BLaER1 treated with 17β-estradiol and CSF1 and Interleukin-3, amounts not matched to agents 10 nM and 100 nM (cell line): Measurements from ENCODE around the gene HES2.
A peak's percentile ranks its signal among the peaks of the same experiment; 100 is the strongest.
"Not testable (repeated sequence)": the region's sequence is repeated elsewhere in the genome, so short reads cannot be mapped to it uniquely, and the experiment has no call there.

Source experiments
- H3K27ac ChIP-seq, 11 experiments: shearing (Covaris generic); formaldehyde crosslinking; 2 replicates each; pipeline ENCODE4 v1.8.1; 2022
- H3K27me3 ChIP-seq, 11 experiments: shearing (Covaris generic); formaldehyde crosslinking; 2 replicates each; pipeline ENCODE4 v1.8.1; 2022
- H3K36me3 ChIP-seq, 11 experiments: shearing (Covaris generic); formaldehyde crosslinking; 2 replicates each; pipeline ENCODE4 v1.8.1; 2022
- H3K4me1 ChIP-seq, 10 experiments: shearing (Covaris generic); formaldehyde crosslinking; 2 replicates each; pipeline ENCODE4 v1.8.1; 2022
- H3K4me2 ChIP-seq, 11 experiments: shearing (Covaris generic); formaldehyde crosslinking; 2 replicates each; pipeline ENCODE4 v1.8.1; 2022
- H3K4me3 ChIP-seq, 10 experiments: shearing (Covaris generic); formaldehyde crosslinking; 2 replicates each; pipeline ENCODE4 v1.8.1; 2022
- H3K9ac ChIP-seq, 11 experiments: shearing (Covaris generic); formaldehyde crosslinking; 2 replicates each; pipeline ENCODE4 v1.8.1; 2022
- H3K9me3 ChIP-seq, 11 experiments: shearing (Covaris generic); formaldehyde crosslinking; replicated peaks in 1 of 11; 2 replicates each; pipeline ENCODE4 v1.8.1; 2022
- H4K20me1 ChIP-seq, 11 experiments: shearing (Covaris generic); formaldehyde crosslinking; 2 replicates each; pipeline ENCODE4 v1.8.1; 2022
- Cebpa-rat ChIP-seq, 11 experiments: shearing (Covaris generic); IDR thresholded peaks; 2 replicates each; pipeline ENCODE4 v1.8.1; 2022

HES2 gene

DNA sequence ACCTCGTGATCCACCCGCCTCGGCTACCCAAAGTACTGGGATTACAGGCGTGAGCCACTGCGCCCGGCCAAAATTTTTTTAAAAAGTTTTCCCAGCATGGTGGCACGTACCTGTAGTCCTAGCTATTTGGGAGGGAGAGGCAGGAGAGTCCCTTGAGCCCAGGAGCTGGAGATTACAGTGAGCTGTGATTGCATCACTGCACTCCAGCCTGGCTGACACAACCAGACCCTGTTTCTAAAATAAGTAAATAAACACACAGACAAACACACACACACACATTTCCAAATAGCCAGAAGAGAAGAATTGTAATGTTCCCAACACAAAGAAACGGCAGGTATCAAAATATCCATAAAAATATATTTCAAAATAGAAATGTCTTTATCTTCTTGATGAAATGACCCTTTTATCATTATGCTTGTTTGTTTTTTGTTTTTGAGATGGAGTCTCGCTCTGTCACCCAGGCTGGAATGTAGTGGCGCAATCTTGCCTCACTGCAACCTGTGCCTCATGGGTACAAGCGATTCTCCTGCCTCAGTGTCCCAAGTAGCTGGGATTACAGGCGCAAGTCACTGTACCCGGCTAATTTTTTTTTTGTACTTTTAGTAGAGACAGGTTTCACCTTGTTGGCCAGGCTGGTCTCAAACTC is 9.3 kb downstream of the HES2 start:
- no peak overlapping the region for H3K9ac ChIP-seq
- no peaks in the 10 kb centered on the region for H3K36me3 ChIP-seq
- H3K4me2 ChIP-seq = no peak overlapping the region
- H3K27ac ChIP-seq = no peak overlapping the region
- TF ChIP-seq Cebpa-rat (IDR thresholded peaks at IDR 0.05) = 0 out of 22 replicates have a peak, but pooled peaks of 1 of the 11 experiments have one; percentile 27
- no peaks in the 10 kb centered on the region for H3K9me3 ChIP-seq
- peaks cover 7 to 17% (median 10%) of the 10 kb centered on the region in 10 experiments for H3K4me1 ChIP-seq
- peaks cover 0 to 9% (median 2%) of the 10 kb centered on the region in 11 experiments; a peak in 7 of 22 replicates for H3K27me3 ChIP-seq
- H3K4me3 ChIP-seq = no peak overlapping the region
- H4K20me1 ChIP-seq = no peaks in the 10 kb centered on the region

DNA sequence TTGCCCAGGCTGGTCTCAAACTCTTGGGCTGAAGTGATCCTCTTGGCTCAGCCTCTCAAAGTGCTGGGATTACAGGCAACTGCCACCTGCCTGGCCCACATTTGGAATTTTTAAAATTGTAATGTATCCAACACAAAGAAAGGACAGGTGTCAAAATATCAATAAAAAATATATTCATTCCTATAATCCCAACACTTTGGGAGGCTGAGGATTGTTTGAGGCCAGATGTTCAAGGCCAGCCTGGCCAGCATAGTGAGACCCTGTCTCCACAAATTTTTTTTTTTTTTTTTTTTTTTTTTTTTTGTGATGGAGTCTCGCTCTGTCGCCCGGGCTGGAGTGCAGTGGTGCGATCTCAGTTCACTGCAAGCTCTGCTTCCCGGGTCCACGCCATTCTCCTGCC is 10.0 kb downstream of the HES2 start:
- Histone ChIP-seq H3K27ac (no peak overlapping the region), H3K27me3 (peaks cover 0 to 3% (median 0%) of the 10 kb centered on the region in 11 experiments; a peak in 4 of 22 replicates), H3K9me3 (no peaks in the 10 kb centered on the region), H3K4me3 (no peak overlapping the region), H3K9ac (no peak overlapping the region), H3K4me1 (peaks cover 4 to 11% (median 5%) of the 10 kb centered on the region in 10 experiments), H4K20me1 (no peaks in the 10 kb centered on the region), H3K36me3 (no peaks in the 10 kb centered on the region), H3K4me2 (no peak overlapping the region)
- no peak for TF ChIP-seq Cebpa-rat (IDR thresholded peaks at IDR 0.05)

DNA sequence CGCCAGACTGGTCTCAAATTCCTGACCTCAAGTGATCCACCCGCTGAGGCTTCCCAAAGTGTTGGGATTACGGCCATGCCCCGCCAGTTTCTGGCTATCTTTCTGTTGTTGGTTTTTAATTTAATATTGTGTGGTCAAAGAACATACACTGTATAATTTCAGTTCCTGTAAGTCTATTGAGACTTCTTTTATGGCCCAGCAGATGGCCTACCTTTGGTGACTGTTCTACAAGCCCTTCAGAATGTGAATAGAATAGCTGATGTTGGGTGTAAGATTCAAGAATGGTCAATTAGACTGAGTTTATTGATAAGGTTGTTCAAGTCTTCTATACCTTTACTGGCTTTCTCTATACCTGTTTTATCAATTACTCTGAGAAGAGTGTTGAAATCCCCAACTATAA is 10.7 kb downstream of the HES2 start:
- H3K36me3 ChIP-seq = no peaks in the 10 kb centered on the region
- TF ChIP-seq Cebpa-rat (IDR thresholded peaks at IDR 0.05) = no peak
- no peak overlapping the region for H3K4me3 ChIP-seq
- no peaks in the 10 kb centered on the region for H3K27me3 ChIP-seq
- H3K9me3 ChIP-seq = no peaks in the 10 kb centered on the region
- peaks cover 0 to 8% (median 0%) of the 10 kb centered on the region in 10 experiments; a peak in 4 of 20 replicates for H3K4me1 ChIP-seq
- no peak overlapping the region for H3K9ac ChIP-seq
- no peak overlapping the region for H3K27ac ChIP-seq
- no peak overlapping the region for H3K4me2 ChIP-seq
- H4K20me1 ChIP-seq = no peaks in the 10 kb centered on the region

DNA sequence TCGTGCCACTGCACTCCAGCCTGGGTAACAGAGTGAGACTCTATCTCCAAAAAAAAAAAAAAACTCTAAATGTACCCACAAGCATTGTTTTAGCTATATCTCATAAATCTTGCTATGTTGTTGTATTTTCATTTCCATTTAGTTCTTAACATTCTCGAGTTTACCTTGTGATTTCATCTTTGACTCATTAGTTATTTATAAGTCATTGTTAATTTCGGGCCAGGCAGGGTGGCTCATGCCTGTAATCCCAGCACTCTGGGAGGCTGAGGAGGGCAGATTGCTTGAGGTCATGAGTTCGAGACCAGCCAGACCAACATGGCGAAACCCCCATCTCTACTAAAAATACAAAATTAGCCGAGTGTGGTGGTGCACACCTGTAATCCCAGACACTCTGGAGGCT is 11.7 kb downstream of the HES2 start:
- no peaks in the 10 kb centered on the region for H3K9me3 ChIP-seq
- H3K4me1 ChIP-seq = peaks cover 0 to 8% (median 0%) of the 10 kb centered on the region in 10 experiments; a peak in 4 of 20 replicates
- no peaks in the 10 kb centered on the region for H4K20me1 ChIP-seq
- H3K4me3 ChIP-seq = no peak overlapping the region
- H3K4me2 ChIP-seq = no peak overlapping the region
- H3K9ac ChIP-seq = no peak overlapping the region
- H3K27ac ChIP-seq = no peak overlapping the region
- H3K27me3 ChIP-seq = no peaks in the 10 kb centered on the region
- TF ChIP-seq Cebpa-rat (IDR thresholded peaks at IDR 0.05) = no peak
- no peaks in the 10 kb centered on the region for H3K36me3 ChIP-seq

DNA sequence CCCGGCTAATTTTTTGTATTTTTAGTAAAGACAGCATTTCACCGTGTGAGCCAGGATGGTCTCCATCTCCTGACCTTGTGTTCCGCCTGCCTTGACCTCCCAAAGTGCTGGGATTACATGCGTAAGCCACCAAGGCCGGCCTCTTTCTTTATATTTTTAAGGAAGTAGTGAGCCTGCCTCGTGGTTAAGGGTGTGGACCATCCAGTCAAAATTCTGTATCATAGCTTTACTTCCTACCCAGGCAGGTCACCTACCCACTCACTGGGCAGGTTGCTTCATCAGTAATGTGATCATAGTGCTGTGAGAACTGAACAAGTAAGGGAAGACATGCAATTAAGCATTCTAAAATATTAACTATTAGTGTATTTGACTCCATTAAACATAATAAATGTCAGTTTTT is 18.0 kb downstream of the HES2 start:
- Histone ChIP-seq H3K27ac (no peak overlapping the region), H3K27me3 (no peaks in the 10 kb centered on the region), H3K9me3 (no peaks in the 10 kb centered on the region), H3K4me1 (peaks cover 0 to 9% (median 0%) of the 10 kb centered on the region in 10 experiments; a peak in 5 of 20 replicates), H4K20me1 (0 out of 22 replicates have a peak, but pooled peaks cover 0 to 2% (median 0%) of the 10 kb centered on the region in 11 experiments), H3K4me3 (no peak overlapping the region), H3K4me2 (peak overlapping the region in 4 of 11 experiments; percentile 6 to 39 (median 30); a peak in 7 of 22 replicates), H3K36me3 (no peaks in the 10 kb centered on the region), H3K9ac (no peak overlapping the region)
- TF ChIP-seq Cebpa-rat (IDR thresholded peaks at IDR 0.05) = no peak

DNA sequence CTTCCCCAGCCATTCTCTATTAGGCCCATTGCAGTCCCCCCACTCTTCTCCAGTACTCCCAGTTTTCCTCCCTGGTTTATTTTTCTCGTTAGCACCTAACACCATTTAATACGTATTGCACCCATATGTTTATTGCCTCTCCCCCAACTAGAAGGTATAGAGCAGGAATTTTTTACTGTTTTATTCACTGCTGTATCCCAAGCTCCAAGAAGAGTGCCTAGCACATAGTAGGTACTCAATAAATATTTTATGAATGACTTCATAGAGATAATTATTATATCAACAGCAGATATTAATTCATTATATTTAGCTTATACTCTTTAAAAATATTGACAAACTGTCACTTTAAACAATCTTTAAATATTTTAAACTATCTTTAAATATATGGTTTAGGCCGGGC is 20.4 kb downstream of the HES2 start:
- Histone ChIP-seq H3K9me3 (0 out of 22 replicates have a peak, but pooled peaks cover 0 to 4% (median 0%) of the 10 kb centered on the region in 11 experiments), H3K36me3 (no peaks in the 10 kb centered on the region), H3K4me3 (no peak overlapping the region), H4K20me1 (0 out of 22 replicates have a peak, but pooled peaks cover 0 to 2% (median 0%) of the 10 kb centered on the region in 11 experiments), H3K4me2 (no peak overlapping the region), H3K4me1 (peaks cover 8 to 18% (median 9%) of the 10 kb centered on the region in 10 experiments), H3K27me3 (no peaks in the 10 kb centered on the region), H3K27ac (no peak overlapping the region), H3K9ac (no peak overlapping the region)
- no peak for TF ChIP-seq Cebpa-rat (IDR thresholded peaks at IDR 0.05)

DNA sequence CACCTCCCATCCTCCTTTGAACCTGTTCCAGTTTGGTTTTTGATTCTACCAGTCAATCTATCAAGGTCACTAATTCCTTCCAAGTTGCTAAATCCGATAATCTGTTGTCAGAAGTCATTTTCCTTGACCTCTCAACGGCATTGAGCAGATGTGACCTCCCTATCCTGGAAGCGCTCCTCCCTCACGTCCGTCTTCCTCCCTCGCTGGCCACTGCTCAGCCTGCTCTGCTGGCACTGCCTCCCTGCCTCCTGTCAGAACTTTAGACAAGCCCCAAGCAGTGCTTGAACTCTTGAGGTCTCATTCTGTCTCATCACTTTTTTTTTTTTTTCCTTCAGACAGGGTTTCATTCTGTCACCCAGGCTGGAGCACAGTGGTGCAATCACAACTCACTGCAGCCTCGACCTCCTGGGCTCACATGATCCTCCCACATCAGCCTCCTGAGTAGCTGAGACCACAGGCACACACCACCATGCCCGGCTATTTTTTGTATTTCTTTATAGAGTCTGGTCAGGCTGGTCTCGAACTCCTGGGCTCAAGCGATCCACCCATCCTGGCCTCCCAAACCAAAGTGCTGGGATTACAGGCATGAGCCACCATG is 21.8 kb downstream of the HES2 start:
- no peak for TF ChIP-seq Cebpa-rat (IDR thresholded peaks at IDR 0.05)
- Histone ChIP-seq H3K4me2 (no peak overlapping the region), H3K4me1 (peaks cover 12 to 21% (median 14%) of the 10 kb centered on the region in 10 experiments), H3K9ac (0 out of 22 replicates have a peak overlapping the region, but pooled peaks of 1 of the 11 experiments have one; percentile 17), H3K27me3 (no peaks in the 10 kb centered on the region), H3K4me3 (no peak overlapping the region), H3K36me3 (no peaks in the 10 kb centered on the region), H4K20me1 (peaks cover 0 to 2% (median 0%) of the 10 kb centered on the region in 11 experiments; a peak in 1 of 22 replicates), H3K9me3 (0 out of 22 replicates have a peak, but pooled peaks cover 0 to 4% (median 0%) of the 10 kb centered on the region in 11 experiments), H3K27ac (no peak overlapping the region)

DNA sequence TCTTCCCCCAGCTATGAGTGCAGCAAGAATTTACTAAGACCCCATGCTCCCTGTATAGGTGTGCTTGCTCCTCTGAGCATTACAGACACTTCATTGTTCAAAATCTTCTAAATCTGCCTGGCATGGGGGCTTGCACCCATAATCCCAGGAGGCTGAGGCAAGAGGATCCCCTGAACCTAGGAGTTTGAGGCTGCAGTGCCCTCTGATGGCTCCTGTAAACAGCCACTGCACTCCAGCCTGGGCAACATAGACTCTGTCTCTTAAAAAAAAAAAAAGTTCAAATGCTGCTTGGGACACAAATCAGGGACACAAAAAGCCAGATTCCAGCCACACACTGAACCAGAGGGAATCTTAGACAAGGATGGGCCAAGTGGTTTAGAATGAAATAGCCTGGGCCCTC is 22.7 kb downstream of the HES2 start:
- Histone ChIP-seq H3K9me3 (0 out of 22 replicates have a peak, but pooled peaks cover 0 to 4% (median 0%) of the 10 kb centered on the region in 11 experiments), H3K36me3 (no peaks in the 10 kb centered on the region), H3K27me3 (no peaks in the 10 kb centered on the region), H3K9ac (no peak overlapping the region; a peak in 1 of 22 replicates), H4K20me1 (peaks cover 0 to 9% (median 3%) of the 10 kb centered on the region in 11 experiments; a peak in 12 of 22 replicates), H3K4me3 (no peak overlapping the region), H3K4me2 (no peak overlapping the region), H3K4me1 (peaks cover 18 to 28% (median 21%) of the 10 kb centered on the region in 10 experiments), H3K27ac (no peak overlapping the region)
- no peak for TF ChIP-seq Cebpa-rat (IDR thresholded peaks at IDR 0.05)

DNA sequence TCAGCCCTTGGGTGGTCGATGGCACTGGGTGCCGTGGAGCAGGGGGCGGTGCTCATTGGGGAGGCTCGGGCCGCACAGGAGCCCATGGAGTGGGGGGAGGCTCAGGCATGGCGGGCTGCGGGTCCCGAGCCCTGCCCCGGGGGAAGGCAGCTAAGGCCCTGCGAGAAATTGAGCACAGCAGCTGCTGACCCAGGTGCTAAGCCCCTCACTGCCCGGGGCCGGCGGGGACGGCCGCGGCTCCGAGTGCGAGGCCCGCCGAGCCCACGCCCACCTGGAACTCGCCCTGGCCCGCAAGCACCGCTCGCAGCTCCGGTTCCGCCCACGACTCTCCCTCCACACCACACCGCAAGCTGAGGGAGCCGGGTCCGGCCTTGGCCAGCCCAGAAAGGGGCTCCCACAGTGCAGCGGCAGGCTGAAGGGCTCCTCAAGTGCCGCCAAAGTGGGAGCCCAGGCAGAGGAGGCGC is 23.9 kb downstream of the HES2 start:
- H3K4me3 ChIP-seq, H3K9me3 ChIP-seq, H3K27me3 ChIP-seq, H3K27ac ChIP-seq, H3K9ac ChIP-seq, H3K36me3 ChIP-seq, H3K4me2 ChIP-seq: not testable (repeated sequence)
- Histone ChIP-seq H3K4me1 (peaks cover 26 to 31% (median 29%) of the 10 kb centered on the region in 10 experiments), H4K20me1 (peaks cover 0 to 21% (median 12%) of the 10 kb centered on the region in 11 experiments; a peak in 16 of 22 replicates)

DNA sequence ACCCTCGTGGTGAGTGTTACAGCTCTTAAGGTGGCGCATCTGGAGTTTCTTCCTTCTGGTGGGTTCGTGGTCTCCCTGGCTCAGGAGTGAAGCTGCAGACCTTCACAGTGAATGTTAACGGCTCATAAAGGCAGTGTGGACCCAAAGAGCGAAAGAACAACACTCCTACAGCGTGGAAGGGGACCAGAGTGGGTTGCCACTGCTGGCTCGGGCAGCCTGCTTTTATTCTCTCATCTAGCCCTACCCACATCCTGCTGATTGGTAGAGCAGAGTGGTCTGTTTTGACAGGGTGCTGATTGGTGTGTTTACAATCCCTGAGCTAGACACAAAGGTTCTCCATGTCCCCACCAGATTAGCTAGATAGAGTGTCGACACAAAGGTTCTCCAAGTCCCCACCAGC is 24.6 kb downstream of the HES2 start:
- peaks cover 0 to 28% (median 12%) of the 10 kb centered on the region in 11 experiments; a peak in 16 of 22 replicates for H4K20me1 ChIP-seq
- not testable (repeated sequence) for H3K27me3 ChIP-seq, H3K9ac ChIP-seq, H3K9me3 ChIP-seq, H3K36me3 ChIP-seq, H3K4me3 ChIP-seq
- peak overlapping the region in 10 of 11 experiments; percentile 57 to 99 (median 91); a peak in 17 of 22 replicates for H3K4me2 ChIP-seq
- H3K27ac ChIP-seq = peak overlapping the region in 2 of 11 experiments; percentile 6 to 28; a peak in 2 of 22 replicates
- H3K4me1 ChIP-seq = peaks cover 26 to 31% (median 29%) of the 10 kb centered on the region in 10 experiments
